Activated CD4-positive, alpha-beta T cell treated with anti-CD3 and anti-CD28 coated beads, Interleukin-2, amount 50 U/mL, for 16 hours (primary cell): ENCODE measurements around the gene CTRB1.
"Not testable (repeated sequence)": the region's sequence is repeated elsewhere in the genome, so short reads cannot be mapped to it uniquely, and the experiment has no call there.

Experiments used
- DNase-seq: peaks from one replicate; pipeline ENCODE4 v3.0.0-alpha.2; 2020

CTRB1 gene

GRCh38 chr16:75204905-75205304 lies 13.9 kb upstream of the CTRB1 start:
- not testable (repeated sequence) for DNase-seq

- DNase-seq, result not testable (repeated sequence)
Measured at GRCh38 chr16:75205438-75205837, 13.3 kb upstream of the CTRB1 start.

- not testable (repeated sequence) for DNase-seq
Measured at GRCh38 chr16:75205961-75206748, 12.6 kb upstream of the CTRB1 start.

GRCh38 chr16:75206749-75207451 lies 11.9 kb upstream of the CTRB1 start, which contains the start of gene CTRB2:
Gene CTRB2 (minus strand): TSS chr16:75207161. CDS start chr16:75207141, 20 bp downstream.
- DNase-seq, result no peak

- no peak for DNase-seq
Measured at GRCh38 chr16:75207831-75208230, 11.0 kb upstream of the CTRB1 start.

- no peak for DNase-seq
Measured at GRCh38 chr16:75208242-75208825, 10.5 kb upstream of the CTRB1 start.

- no peak for DNase-seq
Measured at GRCh38 chr16:75208861-75209505, 9.8 kb upstream of the CTRB1 start.

- DNase-seq, result not testable (repeated sequence)
Measured at GRCh38 chr16:75209514-75209913, 9.3 kb upstream of the CTRB1 start.

- no peak for DNase-seq
Measured at GRCh38 chr16:75209944-75210343, 8.8 kb upstream of the CTRB1 start.

GRCh38 chr16:75211286-75211685 lies 7.5 kb upstream of the CTRB1 start:
- not testable (repeated sequence) for DNase-seq

GRCh38 chr16:75216127-75216526 lies 2.7 kb upstream of the CTRB1 start:
- DNase-seq, result no peak

- no peak for DNase-seq
Measured at GRCh38 chr16:75216576-75216975, 2.2 kb upstream of the CTRB1 start.

GRCh38 chr16:75217389-75217851 lies 1.4 kb upstream of the CTRB1 start:
- no peak for DNase-seq

GRCh38 chr16:75219088-75219487 lies 300 bp downstream of the CTRB1 start:
- no peak for DNase-seq

- no peak for DNase-seq
Measured at GRCh38 chr16:75219838-75220237, 1.1 kb downstream of the CTRB1 start.

GRCh38 chr16:75222271-75222783 lies 3.5 kb downstream of the CTRB1 start:
- no peak for DNase-seq

- not testable (repeated sequence) for DNase-seq
Measured at GRCh38 chr16:75223129-75223528, 4.3 kb downstream of the CTRB1 start.

GRCh38 chr16:75224306-75225082 lies 5.7 kb downstream of the CTRB1 start:
- no peak for DNase-seq

- no peak for DNase-seq
Measured at GRCh38 chr16:75225092-75225491, 6.3 kb downstream of the CTRB1 start.

- DNase-seq, result no peak
Measured at GRCh38 chr16:75225678-75226515, 7.1 kb downstream of the CTRB1 start.
